ENCODE measurements around the gene PDE4D. TPM values are rescaled to one million over a fixed set of nuclear protein-coding genes. Genes with fewer than 3 reads are reported as not detected.

Gene PDE4D
- total RNA-seq, 1 donor from 2014 or later, result 28.2 TPM

- CTCF ChIA-PET, result no interaction called here
- POLR2A ChIA-PET, result no interaction called here
- no peak overlapping the region for H3K4me3 Mint-ChIP-seq
- ATAC-seq (ENCODE audit: low read depth) (no peak), DNase-seq (no peak)
- H3K36me3 Mint-ChIP-seq (ENCODE audit: low read depth), result no peaks in the 10 kb centered on the region
- H3K27me3 Mint-ChIP-seq, result no peaks in the 10 kb centered on the region
- H3K27ac Mint-ChIP-seq, result no peak overlapping the region
- H3K4me1 Mint-ChIP-seq, result no peaks in the 10 kb centered on the region
- no peaks in the 10 kb centered on the region for H3K9me3 Mint-ChIP-seq
- TF ChIP-seq CTCF (IDR thresholded peaks at IDR 0.05), result no peak
- intact Hi-C loops (cut with micrococcal nuclease), result no loop called here
Observed at GRCh38 chr5:59206132-59206581, 687.4 kb downstream of the PDE4D start.

GRCh38 chr5:59204114-59204897, 689.2 kb downstream of the PDE4D start:
- intact Hi-C loops (cut with micrococcal nuclease), result no loop called here
- ATAC-seq (ENCODE audit: low read depth) (no peak), DNase-seq (no peak)
- ChIA-PET POLR2A (no interaction called here), CTCF (interaction anchor here (0.7 kb wide), 1 partner anchor 303 kb away, joined by 3 read pairs; no protein-coding TSS in a partner anchor)
- no peak overlapping the region for H3K27ac Mint-ChIP-seq
- no peak overlapping the region for H3K4me3 Mint-ChIP-seq
- H3K9me3 Mint-ChIP-seq, result no peaks in the 10 kb centered on the region
- TF ChIP-seq CTCF (IDR thresholded peaks at IDR 0.05), result no peak
- no peaks in the 10 kb centered on the region for H3K36me3 Mint-ChIP-seq (ENCODE audit: low read depth)
- H3K27me3 Mint-ChIP-seq, result no peaks in the 10 kb centered on the region
- no peaks in the 10 kb centered on the region for H3K4me1 Mint-ChIP-seq

GRCh38 chr5:59199868-59200267, 693.7 kb downstream of the PDE4D start:
- ATAC-seq (ENCODE audit: low read depth) (no peak), DNase-seq (no peak)
- CTCF ChIA-PET, result no interaction called here

DNA sequence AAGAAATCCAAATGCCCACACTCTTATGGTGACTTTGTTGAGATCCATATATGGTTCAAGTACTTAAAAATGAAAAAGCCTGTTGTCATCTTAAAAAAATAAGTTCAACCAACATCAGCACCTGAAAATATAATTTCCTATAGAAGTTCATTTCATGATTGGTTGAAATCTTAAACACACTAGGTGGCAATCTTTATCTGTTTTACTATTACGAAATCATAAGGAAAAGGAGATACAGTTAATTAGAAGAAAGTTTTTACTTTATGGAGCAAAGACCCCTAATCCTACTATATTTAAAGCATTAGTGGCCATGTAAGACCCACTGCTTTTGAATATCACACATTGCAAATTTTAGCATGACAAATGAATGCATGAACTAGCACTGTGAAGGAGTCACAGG, 694.7 kb downstream of the PDE4D start:
- intact Hi-C loops (cut with micrococcal nuclease), result no loop called here
- no peaks in the 10 kb centered on the region for H3K4me1 Mint-ChIP-seq
- CTCF ChIA-PET, result no interaction called here
- H3K9me3 Mint-ChIP-seq, result no peaks in the 10 kb centered on the region
- H3K4me3 Mint-ChIP-seq, result no peak overlapping the region
- H3K27ac Mint-ChIP-seq, result no peak overlapping the region
- no peaks in the 10 kb centered on the region for H3K36me3 Mint-ChIP-seq (ENCODE audit: low read depth)
- TF ChIP-seq CTCF (IDR thresholded peaks at IDR 0.05), result no peak
- ATAC-seq (ENCODE audit: low read depth) (no peak), DNase-seq (no peak)
- no peaks in the 10 kb centered on the region for H3K27me3 Mint-ChIP-seq
- POLR2A ChIA-PET, result no interaction called here

More at GRCh38 chr5:59199868-59200267, 693.7 kb downstream of the PDE4D start:
- Mint-ChIP-seq H3K4me3 (no peak overlapping the region), H3K9me3 (no peaks in the 10 kb centered on the region), H3K27ac (no peak overlapping the region), H3K4me1 (no peaks in the 10 kb centered on the region), H3K27me3 (no peaks in the 10 kb centered on the region), H3K36me3 (ENCODE audit: low read depth) (no peaks in the 10 kb centered on the region)
- POLR2A ChIA-PET, result no interaction called here
- no peak for TF ChIP-seq CTCF (IDR thresholded peaks at IDR 0.05)
- intact Hi-C loops (cut with micrococcal nuclease), result no loop called here

DNA sequence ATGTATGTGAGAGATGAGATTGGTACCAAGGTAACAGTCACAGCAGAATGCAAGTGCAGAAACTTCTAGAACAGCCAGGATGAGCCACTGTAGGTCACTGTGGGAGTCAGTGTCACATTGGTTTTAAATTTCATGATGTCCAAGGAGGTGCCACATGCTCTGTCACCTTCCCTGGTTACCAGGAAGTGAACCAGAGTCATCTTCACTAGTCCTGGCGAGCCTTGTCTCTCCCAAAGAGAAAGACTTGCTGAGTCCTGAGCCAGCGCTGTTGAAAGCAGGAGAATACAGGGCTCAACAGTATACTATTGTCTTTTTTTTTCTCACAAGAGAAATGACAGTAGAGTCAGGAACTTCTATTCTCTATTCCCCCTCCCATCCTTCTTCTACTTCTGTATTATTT, 695.2 kb downstream of the PDE4D start:
- H3K27ac Mint-ChIP-seq, result no peak overlapping the region
- ChIA-PET POLR2A (no interaction called here), CTCF (no interaction called here)
- no peaks in the 10 kb centered on the region for H3K36me3 Mint-ChIP-seq (ENCODE audit: low read depth)
- no peak overlapping the region for H3K4me3 Mint-ChIP-seq
- ATAC-seq (ENCODE audit: low read depth) (no peak), DNase-seq (no peak)
- intact Hi-C loops (cut with micrococcal nuclease), result no loop called here
- no peak for TF ChIP-seq CTCF (IDR thresholded peaks at IDR 0.05)
- H3K4me1 Mint-ChIP-seq, result no peaks in the 10 kb centered on the region
- H3K9me3 Mint-ChIP-seq, result no peaks in the 10 kb centered on the region
- no peaks in the 10 kb centered on the region for H3K27me3 Mint-ChIP-seq
